HG03095 (cell line): ENCODE results near the gene ALG11.

Experiments used
- ATAC-seq: cut with Tn5 transposase; IDR thresholded peaks from one replicate; pipeline ENCODE4 v1.9.1; 2021; ENCODE audit warnings: moderate library complexity; ENCODE audit not compliant: unreplicated experiment

The ALG11 gene

GRCh38 chr13:51997186-51997585 lies 15.0 kb upstream of the ALG11 start:
- no peak for ATAC-seq

- ATAC-seq = no peak
Observed at GRCh38 chr13:51997641-51998330, 14.4 kb upstream of the ALG11 start.

- no peak for ATAC-seq
Observed at GRCh38 chr13:51998723-51999509, 13.3 kb upstream of the ALG11 start.

- ATAC-seq = no peak
Observed at GRCh38 chr13:51999510-51999911, 12.7 kb upstream of the ALG11 start.

- ATAC-seq = no peak
Observed at GRCh38 chr13:51999921-52000320, 12.3 kb upstream of the ALG11 start.

GRCh38 chr13:52001120-52001731 lies 11.0 kb upstream of the ALG11 start:
- peak; percentile 89 for ATAC-seq

GRCh38 chr13:52002361-52002760 lies 9.8 kb upstream of the ALG11 start:
- no peak for ATAC-seq

- ATAC-seq = no peak
Observed at GRCh38 chr13:52003541-52003940, 8.7 kb upstream of the ALG11 start.

- no peak for ATAC-seq
Observed at GRCh38 chr13:52004511-52005170, 7.6 kb upstream of the ALG11 start.

- no peak for ATAC-seq
Observed at GRCh38 chr13:52005841-52006522, 6.2 kb upstream of the ALG11 start.

- ATAC-seq = no peak
Observed at GRCh38 chr13:52006523-52007245, 5.5 kb upstream of the ALG11 start.

GRCh38 chr13:52009946-52010345 lies 2.3 kb upstream of the ALG11 start:
- ATAC-seq = no peak

GRCh38 chr13:52010890-52011631 lies 1.1 kb upstream of the ALG11 start, which contains the start of gene ATP7B:
Gene ATP7B, minus strand, starts transcription at chr13:52011450. Its CDS starts 113 bp downstream, at chr13:52011337.
- no peak for ATAC-seq

GRCh38 chr13:52012512-52012836 lies 276 bp downstream of the ALG11 start:
- ATAC-seq = no peak

GRCh38 chr13:52016296-52016695 lies 4.1 kb downstream of the ALG11 start:
- ATAC-seq = no peak

- ATAC-seq = no peak
Observed at GRCh38 chr13:52020191-52020590, 8.0 kb downstream of the ALG11 start.

GRCh38 chr13:52022356-52022755 lies 10.2 kb downstream of the ALG11 start:
- no peak for ATAC-seq

- ATAC-seq = no peak
Observed at GRCh38 chr13:52024481-52024880, 12.3 kb downstream of the ALG11 start, which contains the start of gene UTP14C. Gene UTP14C, plus strand, starts transcription at chr13:52024691. Its CDS starts 4,114 bp downstream, at chr13:52028805.

GRCh38 chr13:52025475-52026245 lies 13.5 kb downstream of the ALG11 start:
- ATAC-seq = no peak
